GM10248 (cell line): Measurements from ENCODE around the gene LSM7.

ENCODE experiments used
- CTCF ChIA-PET: fragments of 300-600 bp; sonication (Branson Sonifier 250); formaldehyde crosslinking; extraction: SDS; loops from one replicate; lab custom pipeline; 2021; ENCODE audit warnings: antibody characterized with exemption; lab: Yijun Ruan, JAX
- POLR2A ChIA-PET: fragments of 350-650 bp; sonication (Branson Sonifier 250); formaldehyde crosslinking; extraction: SDS; loops from one replicate; lab custom pipeline; 2020; ENCODE audit warnings: antibody characterized with exemption; lab: Yijun Ruan, JAX
- DNase-seq: peaks from one replicate; pipeline ENCODE4 v3.0.0; 2012; ENCODE audit errors: extremely low spot score
- CTCF ChIP-seq: IDR thresholded peaks from 2 replicates; pipeline ENCODE4 v1.5.1; 2012; ENCODE audit warnings: mild to moderate bottlenecking, low read depth; ENCODE audit errors: extremely low read depth, missing control alignments, control extremely low read depth

The LSM7 gene

GRCh38 chr19:2365201-2365970 lies 37.0 kb upstream of the LSM7 start:
- TF ChIP-seq CTCF, result no peak
- POLR2A ChIA-PET, result no interaction called here
- CTCF ChIA-PET, result interaction anchor here (1.0 to 1.1 kb wide), 2 partner anchors 11 to 35 kb away, joined by 3 to 4 read pairs; no protein-coding TSS in a partner anchor
- DNase-seq, result no peak

DNA sequence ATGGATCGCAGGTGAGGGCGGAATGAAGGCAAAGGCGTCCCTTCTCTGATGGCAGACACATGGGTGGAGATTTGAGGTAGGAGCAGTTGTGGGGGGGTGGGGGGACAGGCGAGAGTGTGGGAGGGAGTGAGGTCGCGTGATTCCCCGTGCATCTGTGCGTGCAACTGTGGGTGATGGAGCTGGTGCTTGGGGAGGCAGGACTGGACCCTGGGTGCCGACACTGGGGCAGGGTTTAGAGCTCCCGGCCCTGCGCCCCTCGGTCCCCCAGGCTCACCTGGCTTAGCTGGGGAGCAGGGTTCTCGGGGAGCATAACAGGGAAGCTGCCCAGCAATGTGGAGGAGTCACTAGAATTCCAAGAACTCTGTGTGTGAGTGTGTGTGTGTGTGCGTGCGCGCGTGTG lies 35.0 kb upstream of the LSM7 start:
- CTCF ChIA-PET, result no interaction called here
- POLR2A ChIA-PET, result no interaction called here
- DNase-seq, result no peak
- no peak for TF ChIP-seq CTCF

- no peak for TF ChIP-seq CTCF
- no peak for DNase-seq
- ChIA-PET POLR2A (no interaction called here), CTCF (no interaction called here)
These were observed 34.5 kb upstream of the LSM7 start for GRCh38 chr19:2362970-2363300.

DNA sequence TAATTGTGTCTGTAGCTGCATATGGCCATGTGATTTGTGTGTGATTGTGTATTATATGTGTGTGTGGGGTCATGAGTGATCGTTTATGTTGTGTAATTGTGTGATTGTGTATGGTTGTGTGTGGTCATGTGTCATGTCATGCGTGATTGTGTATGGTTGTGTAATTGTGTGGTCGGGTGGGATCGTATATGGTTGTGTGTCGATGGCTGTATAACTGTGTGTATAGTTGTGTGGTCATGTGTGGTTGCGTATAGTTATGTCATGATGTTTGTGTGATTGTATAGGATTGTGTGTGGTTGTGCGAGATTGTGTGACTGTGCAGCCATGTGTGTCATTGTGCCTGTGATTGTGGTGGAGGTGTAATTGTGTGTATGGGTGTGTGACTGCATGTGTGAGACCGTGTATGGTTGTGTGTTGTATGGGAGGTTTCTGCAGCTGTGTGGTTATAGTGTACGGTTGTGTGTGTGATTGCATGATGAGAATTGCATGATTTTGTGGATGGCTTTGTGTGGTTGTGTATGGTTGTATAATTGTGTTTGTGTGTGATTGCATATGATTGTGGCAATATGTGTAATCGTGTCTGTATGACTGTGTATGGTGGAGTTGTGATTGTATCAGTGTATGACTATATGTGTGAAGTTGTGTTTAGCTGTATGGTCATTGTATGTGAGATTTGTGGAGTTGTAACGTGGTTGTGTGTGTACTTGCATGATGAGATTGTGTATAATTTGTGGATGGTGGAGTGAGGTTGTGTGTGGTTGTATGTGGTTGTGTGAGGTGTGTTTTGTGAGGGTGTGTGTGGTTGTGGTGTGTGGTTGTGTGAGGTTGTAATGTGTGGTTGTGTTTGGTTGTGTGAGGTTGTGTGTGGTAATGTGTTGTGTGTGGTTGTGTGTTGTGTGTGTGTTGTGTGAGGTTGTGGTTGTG lies 33.9 kb upstream of the LSM7 start:
- DNase-seq, result no peak
- CTCF ChIA-PET, result no interaction called here
- TF ChIP-seq CTCF, result no peak
- POLR2A ChIA-PET, result no interaction called here

DNA sequence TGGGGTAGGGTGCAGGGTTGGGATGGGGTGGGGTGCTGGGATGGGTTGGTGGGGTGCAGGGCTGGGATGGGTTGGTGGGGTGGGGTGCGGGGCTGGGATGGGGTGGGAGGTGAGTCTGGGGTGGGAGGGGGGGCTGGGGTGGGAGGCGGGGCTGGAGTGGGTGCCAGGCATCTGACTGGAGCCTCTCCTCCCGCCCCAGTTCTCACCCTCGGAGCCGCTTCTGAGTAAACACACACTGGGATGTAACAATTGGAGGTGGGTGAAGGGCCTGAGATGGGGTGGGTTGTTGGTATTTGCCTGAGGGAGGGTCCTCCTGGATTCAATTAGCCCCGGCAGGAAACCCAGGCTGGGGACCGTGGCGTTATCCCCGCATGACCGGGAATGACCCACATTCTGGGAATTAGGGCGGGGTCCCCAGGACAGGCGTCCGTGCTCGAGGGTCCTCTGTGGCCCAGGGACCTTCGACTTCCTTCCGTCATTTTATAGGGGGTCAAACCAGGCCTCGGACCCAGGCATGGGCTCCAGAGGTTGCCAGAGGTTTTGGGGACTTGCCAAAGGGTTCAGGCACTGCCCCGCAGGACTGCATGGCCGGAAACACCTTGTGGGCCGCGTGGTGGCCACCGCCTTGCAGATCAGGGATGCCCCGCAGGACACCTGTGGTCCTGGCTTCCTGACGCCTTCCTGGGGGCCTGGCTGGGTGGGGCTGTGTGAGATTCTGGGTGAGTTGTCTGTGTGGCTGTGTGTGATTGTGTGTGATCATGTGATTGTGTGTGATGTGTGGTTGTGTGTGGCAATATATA lies 33.1 kb upstream of the LSM7 start:
- no peak for TF ChIP-seq CTCF
- ChIA-PET CTCF (no interaction called here), POLR2A (no interaction called here)
- no peak for DNase-seq

DNA sequence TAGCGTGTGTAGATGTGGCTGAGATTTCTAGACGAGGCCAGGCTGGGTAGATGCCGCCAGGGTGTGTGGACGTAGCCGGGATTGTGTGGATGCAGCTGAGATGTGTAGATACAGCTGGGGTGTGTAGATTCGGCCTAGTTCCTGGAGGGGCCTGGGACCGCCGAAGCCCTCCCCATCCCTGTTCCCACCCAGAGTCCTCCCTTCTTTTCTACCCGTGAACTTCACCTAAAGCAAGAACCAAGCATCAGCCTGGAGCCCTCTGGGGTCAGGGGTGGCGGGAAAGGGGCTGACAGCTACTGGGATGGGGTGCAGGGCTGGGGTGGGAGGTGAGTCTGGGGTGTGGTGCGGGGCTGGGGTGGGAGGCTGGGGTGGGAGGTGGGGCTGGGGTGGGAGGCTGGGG lies 32.4 kb upstream of the LSM7 start:
- POLR2A ChIA-PET, result no interaction called here

More for the DNA sequence above, 32.4 kb upstream of the LSM7 start:
- DNase-seq, result no peak
- no peak for TF ChIP-seq CTCF
- CTCF ChIA-PET, result no interaction called here
